H9 (cell line): ENCODE measurements around the gene TMEM109. TPM values are rescaled to one million over a fixed set of nuclear protein-coding genes. Genes with fewer than 3 reads are reported as not detected.
A peak's percentile ranks its signal among the peaks of the same experiment; 100 is the strongest.

Source experiments
- DNase-seq: peaks from one replicate; pipeline ENCODE4 v3.0.0-alpha.2; 2017
- H2AFZ ChIP-seq: one replicate; pipeline ENCODE4 v1.6.1; 2013; ENCODE audit warnings: mild to moderate bottlenecking, low read length, control low read depth, moderate library complexity
- H2AK5ac ChIP-seq: 2 replicates; pipeline ENCODE4 v1.6.1; 2013; ENCODE audit warnings: low read length, control low read depth, mixed read lengths; ENCODE audit not compliant: insufficient read length
- H2BK120ac ChIP-seq: one replicate; pipeline ENCODE4 v1.6.1; 2013; ENCODE audit warnings: low read depth, mild to moderate bottlenecking, low read length, control low read depth, inconsistent platforms; ENCODE audit not compliant: poor library complexity, severe bottlenecking
- H2BK12ac ChIP-seq: 2 replicates; pipeline ENCODE4 v1.6.1; 2013; ENCODE audit warnings: low read length, control low read depth, mixed read lengths, low read depth; ENCODE audit not compliant: insufficient read length
- H2BK15ac ChIP-seq: 2 replicates; pipeline ENCODE4 v1.6.1; 2013; ENCODE audit warnings: low read depth, low read length, control low read depth
- H2BK20ac ChIP-seq: one replicate; pipeline ENCODE4 v1.6.1; 2013; ENCODE audit warnings: low read depth, mild to moderate bottlenecking, low read length, control low read depth, inconsistent platforms; ENCODE audit not compliant: poor library complexity, severe bottlenecking
- H2BK5ac ChIP-seq: 2 replicates; pipeline ENCODE4 v1.6.1; 2013; ENCODE audit warnings: low read length, control low read depth, mixed read lengths; ENCODE audit not compliant: insufficient read length
- H3K14ac ChIP-seq: 2 replicates; pipeline ENCODE4 v1.6.1; 2013; ENCODE audit warnings: low read length, control low read depth; ENCODE audit not compliant: insufficient read depth
- H3K18ac ChIP-seq: 2 replicates; pipeline ENCODE4 v1.6.1; 2013; ENCODE audit warnings: low read depth, mild to moderate bottlenecking, mixed read lengths, low read length, control low read depth; ENCODE audit not compliant: insufficient read length
- H3K23ac ChIP-seq: 2 replicates; pipeline ENCODE4 v1.6.1; 2013; ENCODE audit warnings: low read length, control low read depth, mixed read lengths, low read depth; ENCODE audit not compliant: insufficient read length
- H3K23me2 ChIP-seq: 2 replicates; pipeline ENCODE4 v1.6.1; 2013; ENCODE audit warnings: low read depth, mild to moderate bottlenecking, mixed read lengths, low read length, control low read depth; ENCODE audit not compliant: insufficient read length, poor library complexity, severe bottlenecking
- H3K27ac ChIP-seq: 2 replicates; pipeline ENCODE4 v1.5.1; 2013; ENCODE audit warnings: low read length, control low read depth, mixed read lengths, low read depth; ENCODE audit not compliant: insufficient read length
- H3K27me3 ChIP-seq: 2 replicates; pipeline ENCODE4 v1.6.1; 2013; ENCODE audit warnings: low read length, control low read depth, inconsistent platforms; ENCODE audit not compliant: insufficient read depth
- H3K4ac ChIP-seq: 2 replicates; pipeline ENCODE4 v1.6.1; 2013; ENCODE audit warnings: low read depth, mild to moderate bottlenecking, control low read depth, inconsistent platforms, low read length, moderate library complexity
- H3K4me1 ChIP-seq: 2 replicates; pipeline ENCODE4 v1.6.1; 2013; ENCODE audit warnings: low read length, control low read depth, inconsistent platforms; ENCODE audit not compliant: insufficient read depth
- H3K4me2 ChIP-seq: 2 replicates; pipeline ENCODE4 v1.6.1; 2013; ENCODE audit warnings: low read length, control low read depth, mixed read lengths; ENCODE audit not compliant: insufficient read length, insufficient read depth
- H3K56ac ChIP-seq: 2 replicates; pipeline ENCODE4 v1.6.1; 2013; ENCODE audit warnings: low read depth, mild to moderate bottlenecking, mixed read lengths, low read length, control low read depth; ENCODE audit not compliant: insufficient read length
- H3K79me1 ChIP-seq: 2 replicates; pipeline ENCODE4 v1.6.1; 2013; ENCODE audit warnings: low read depth, mild to moderate bottlenecking, moderate library complexity, low read length, control low read depth, inconsistent platforms; ENCODE audit not compliant: insufficient read depth, poor library complexity, severe bottlenecking
- H3K79me2 ChIP-seq: 2 replicates; pipeline ENCODE4 v1.6.1; 2013; ENCODE audit warnings: low read length, control low read depth, inconsistent platforms; ENCODE audit not compliant: insufficient read depth
- H3K9ac ChIP-seq: 2 replicates; pipeline ENCODE4 v1.6.1; 2013; ENCODE audit warnings: low read length, control low read depth, mixed read lengths; ENCODE audit not compliant: insufficient read length; ENCODE audit errors: extremely low read depth
- H3K9me3 ChIP-seq: one replicate; pipeline ENCODE4 v1.6.1; 2013; ENCODE audit warnings: low read depth, low read length, inconsistent platforms; ENCODE audit not compliant: control insufficient read depth
- H3T11ph ChIP-seq: one replicate; pipeline ENCODE4 v1.6.1; 2013; ENCODE audit warnings: mild to moderate bottlenecking, low read length, control low read depth, inconsistent platforms
- H4K20me1 ChIP-seq: one replicate; pipeline ENCODE4 v1.6.1; 2013; ENCODE audit not compliant: control insufficient read depth, insufficient read length, insufficient read depth
- H4K5ac ChIP-seq: 2 replicates; pipeline ENCODE4 v1.6.1; 2013; ENCODE audit warnings: low read depth, mild to moderate bottlenecking, mixed read lengths, low read length, control low read depth; ENCODE audit not compliant: insufficient read length
- H4K8ac ChIP-seq: replicated peaks from 2 replicates; pipeline ENCODE4 v1.6.1; 2013; ENCODE audit warnings: low read length, control low read depth, mixed read lengths, low read depth; ENCODE audit not compliant: insufficient read length
- H4K91ac ChIP-seq: 2 replicates; pipeline ENCODE4 v1.6.1; 2013; ENCODE audit warnings: low read depth, mild to moderate bottlenecking, moderate library complexity, mixed read lengths, low read length, control low read depth; ENCODE audit not compliant: insufficient read length
- H3K27ac Mint-ChIP-seq, 3 experiments: 2 replicates in 2 of 3; 3 replicates in 1 of 3; pipeline ENCODE4 v1.8.0; 2020 to 2021; ENCODE audit warnings: mixed read lengths in 3 of 3, mild to moderate bottlenecking in 1 of 3, moderate library complexity in 1 of 3
- H3K27me3 Mint-ChIP-seq: 2 replicates; pipeline ENCODE4 v1.8.0; 2021; ENCODE audit warnings: low read depth, mild to moderate bottlenecking, moderate library complexity, mixed read lengths
- H3K36me3 Mint-ChIP-seq, 3 experiments: 2 replicates in 2 of 3; 3 replicates in 1 of 3; pipeline ENCODE4 v1.8.0; 2020 to 2021; ENCODE audit warnings: low read depth in 3 of 3, mixed read lengths in 3 of 3; ENCODE audit not compliant: insufficient read depth in 1 of 3
- H3K4me1 Mint-ChIP-seq, 2 experiments: 2 replicates each; pipeline ENCODE4 v1.8.0; 2020; ENCODE audit warnings: mixed read lengths in 2 of 2
- H3K4me3 Mint-ChIP-seq, 2 experiments: 2 replicates in 1 of 2; 3 replicates in 1 of 2; pipeline ENCODE4 v1.8.0; 2020 to 2021; ENCODE audit warnings: mild to moderate bottlenecking in 2 of 2, mixed read lengths in 2 of 2, moderate library complexity in 1 of 2
- H3K9me3 Mint-ChIP-seq, 2 experiments: 2 replicates in 1 of 2; 3 replicates in 1 of 2; pipeline ENCODE4 v1.8.0; 2020; ENCODE audit warnings: mild to moderate bottlenecking in 2 of 2, mixed read lengths in 2 of 2, moderate library complexity in 1 of 2
- CTCF ChIP-seq: fragments of 200-600 bp; sonication (generic); conservative IDR thresholded peaks from 3 replicates; pipeline ENCODE4 v1.8.0; 2021; ENCODE audit warnings: antibody characterized with exemption, mild to moderate bottlenecking
- WGBS: extraction: QIAGEN DNeasy Blood & Tissue Kit; methylation state at CpG from one replicate; pipeline ENCODE4 v1.1.7; 2013; ENCODE audit warnings: missing lambda C conversion rate, low lambda C conversion rate, mixed read lengths; ENCODE audit not compliant: insufficient read length; ENCODE audit errors: extremely low coverage; 5-methylcytosine and 5-hydroxymethylcytosine counted together
- total RNA-seq: library from RNA; stranded (reverse); gene quantifications from 2 replicates; pipeline ENCODE4 v1.2.1, GENCODE V29; 2021

The TMEM109 gene
- total RNA-seq, 1 experiment from 2014 or later = 38.0 TPM

- Histone ChIP-seq H3K4me2 (no peak overlapping the region), H3K9me3 (no peaks in the 10 kb centered on the region), H2BK12ac (no peak overlapping the region), H4K91ac (no peak overlapping the region), H2AFZ (no peak overlapping the region), H3K27me3 (no peaks in the 10 kb centered on the region), H3K4ac (no peak overlapping the region), H4K20me1 (no peaks in the 10 kb centered on the region), H2AK5ac (no peak overlapping the region), H3K56ac (no peak overlapping the region), H3K4me1 (peaks cover 2% of the 10 kb centered on the region), H2BK120ac (no peak overlapping the region), H3T11ph (no peak overlapping the region), H2BK15ac (no peak overlapping the region), H3K27ac (no peak overlapping the region), H3K23me2 (peaks cover 10% of the 10 kb centered on the region), H3K23ac (no peak overlapping the region), H2BK5ac (no peak overlapping the region), H3K9ac (no peak overlapping the region), H3K14ac (no peak overlapping the region), H2BK20ac (no peak overlapping the region), H3K18ac (no peak overlapping the region), H4K5ac (no peak overlapping the region), H3K79me1 (no peaks in the 10 kb centered on the region), H3K79me2 (no peaks in the 10 kb centered on the region), H4K8ac (no peak overlapping the region)
- no CpG with 5 or more reads among the region's 5 CpGs for WGBS
- H3K36me3 Mint-ChIP-seq = peaks cover 25 to 50% (median 44%) of the 10 kb centered on the region in 3 experiments; a peak in 6 of 7 replicates
- peaks cover 7% of the 10 kb centered on the region for H3K27me3 Mint-ChIP-seq
- H3K4me1 Mint-ChIP-seq = peaks cover 16 to 21% of the 10 kb centered on the region in 2 experiments
- no peak overlapping the region for H3K27ac Mint-ChIP-seq
- DNase-seq = no peak
- TF ChIP-seq CTCF = no peak; the same call in 2 of the 3 replicates
- H3K4me3 Mint-ChIP-seq = peak overlapping the region in 1 of 2 experiments; percentile 51; a peak in 2 of 5 replicates
- H3K9me3 Mint-ChIP-seq = no peaks in the 10 kb centered on the region
These were observed 9.4 kb downstream of the TMEM109 start for GRCh38 chr11:60923326-60923725.
